Measurements from ENCODE around the gene STXBP5. TPM values are rescaled to one million over a fixed set of nuclear protein-coding genes. Genes with fewer than 3 reads are reported as not detected.

Gene STXBP5
- total and polyA plus RNA-seq, 2 experiments from 2014 or later: 4.9 to 49.9 TPM

GRCh38 chr6:147304016-147304415 is 99.8 kb downstream of the STXBP5 start:
- H3K36me3 ChIP-seq (ENCODE audit: low read depth): peaks cover 16% of the 10 kb centered on the region; the same call in 1 of the 2 replicates
- no peak overlapping the region for H3K4me2 ChIP-seq (ENCODE audit: unreplicated experiment)
- no peaks in the 10 kb centered on the region for H3K9me2 ChIP-seq (ENCODE audit: insufficient read depth)
- no peaks in the 10 kb centered on the region for H3F3A ChIP-seq (ENCODE audit: insufficient read depth)
- no peak overlapping the region for H3K27ac ChIP-seq
- DNase-seq: no peak
- TF ChIP-seq EZH2 (IDR thresholded peaks at IDR 0.05; ENCODE audit: insufficient read depth, poor library complexity, severe bottlenecking) (no peak), EZH2phosphoT487 (IDR thresholded peaks at IDR 0.05; ENCODE audit: insufficient read depth, low read depth) (no peak)
- no peaks in the 10 kb centered on the region for H3K27me3 ChIP-seq (replicated peaks; ENCODE audit: insufficient read depth)
- in situ Hi-C loops (cut with MboI): no loop called here
- H3K4me3 ChIP-seq: no peak overlapping the region
- no peak overlapping the region for H3K9ac ChIP-seq
- WGBS, 2 experiments (ENCODE audit: low coverage in 1 of 2, low lambda C conversion rate in 2 of 2, missing lambda C conversion rate in 2 of 2): 96 to 97% methylated on average over 4 of the region's 4 CpGs
- no peaks in the 10 kb centered on the region for H4K20me1 ChIP-seq (ENCODE audit: insufficient read depth)
- H3K4me1 ChIP-seq (ENCODE audit: insufficient read depth): no peaks in the 10 kb centered on the region
- no peaks in the 10 kb centered on the region for H3K79me2 ChIP-seq (ENCODE audit: insufficient read depth)
- no peak overlapping the region for H2AFZ ChIP-seq
- H3K9me3 ChIP-seq (ENCODE audit: low read depth): no peaks in the 10 kb centered on the region

GRCh38 chr6:147310521-147310920 is 106.3 kb downstream of the STXBP5 start:
- Histone ChIP-seq H3K27ac (0 out of 2 replicates have a peak overlapping the region, but pooled peaks have one; percentile 22), H3F3A (ENCODE audit: insufficient read depth) (peaks cover 8% of the 10 kb centered on the region; the same call in 1 of the 2 replicates), H2AFZ (no peak overlapping the region), H3K27me3 (replicated peaks; ENCODE audit: insufficient read depth) (no peaks in the 10 kb centered on the region), H3K9me3 (ENCODE audit: low read depth) (no peaks in the 10 kb centered on the region), H4K20me1 (ENCODE audit: insufficient read depth) (no peaks in the 10 kb centered on the region), H3K4me1 (ENCODE audit: insufficient read depth) (peaks cover 10% of the 10 kb centered on the region; the same call in 1 of the 2 replicates), H3K36me3 (ENCODE audit: low read depth) (peaks cover 34% of the 10 kb centered on the region), H3K4me2 (ENCODE audit: unreplicated experiment) (no peak overlapping the region), H3K9ac (no peak overlapping the region), H3K4me3 (no peak overlapping the region), H3K79me2 (ENCODE audit: insufficient read depth) (no peaks in the 10 kb centered on the region), H3K9me2 (ENCODE audit: insufficient read depth) (no peaks in the 10 kb centered on the region)
- no peak for TF ChIP-seq EZH2 (IDR thresholded peaks at IDR 0.05; ENCODE audit: insufficient read depth, poor library complexity, severe bottlenecking)
- TF ChIP-seq EZH2phosphoT487 (IDR thresholded peaks at IDR 0.05; ENCODE audit: insufficient read depth, low read depth): no peak
- no peak for DNase-seq
- in situ Hi-C loops (cut with MboI): no loop called here
- WGBS, 2 experiments (ENCODE audit: low coverage in 1 of 2, low lambda C conversion rate in 2 of 2, missing lambda C conversion rate in 2 of 2): 98 to 100% methylated on average over 3 of the region's 3 CpGs

- H3K9me3 ChIP-seq (ENCODE audit: low read depth): no peaks in the 10 kb centered on the region
- in situ Hi-C loops (cut with MboI): no loop called here
- peak; percentile 45 for DNase-seq
Measured at GRCh38 chr6:147311218-147311617, 107.0 kb downstream of the STXBP5 start.

GRCh38 chr6:147321260-147321659 is 117.0 kb downstream of the STXBP5 start:
- WGBS, 2 experiments (ENCODE audit: low coverage in 1 of 2, low lambda C conversion rate in 2 of 2, missing lambda C conversion rate in 2 of 2): 96 to 97% methylated on average over 2 of the region's 2 CpGs

More at GRCh38 chr6:147311218-147311617, 107.0 kb downstream of the STXBP5 start:
- no peak overlapping the region for H3K4me3 ChIP-seq
- no peaks in the 10 kb centered on the region for H3K79me2 ChIP-seq (ENCODE audit: insufficient read depth)
- H3K9ac ChIP-seq: no peak overlapping the region
- no peaks in the 10 kb centered on the region for H3K9me2 ChIP-seq (ENCODE audit: insufficient read depth)
- H3K27ac ChIP-seq: 0 out of 2 replicates have a peak overlapping the region, but pooled peaks have one; percentile 22
- no peak overlapping the region for H2AFZ ChIP-seq
- peaks cover 8% of the 10 kb centered on the region; the same call in 1 of the 2 replicates for H3F3A ChIP-seq (ENCODE audit: insufficient read depth)
- no peak for TF ChIP-seq EZH2phosphoT487 (IDR thresholded peaks at IDR 0.05; ENCODE audit: insufficient read depth, low read depth)
- no peak for TF ChIP-seq EZH2 (IDR thresholded peaks at IDR 0.05; ENCODE audit: insufficient read depth, poor library complexity, severe bottlenecking)
- no peaks in the 10 kb centered on the region for H4K20me1 ChIP-seq (ENCODE audit: insufficient read depth)
- H3K27me3 ChIP-seq (replicated peaks; ENCODE audit: insufficient read depth): no peaks in the 10 kb centered on the region
- peaks cover 41% of the 10 kb centered on the region for H3K36me3 ChIP-seq (ENCODE audit: low read depth)
- H3K4me2 ChIP-seq (ENCODE audit: unreplicated experiment): no peak overlapping the region
- H3K4me1 ChIP-seq (ENCODE audit: insufficient read depth): peaks cover 10% of the 10 kb centered on the region; the same call in 1 of the 2 replicates

More at GRCh38 chr6:147321260-147321659, 117.0 kb downstream of the STXBP5 start:
- Histone ChIP-seq H3K9me3 (ENCODE audit: low read depth) (no peaks in the 10 kb centered on the region), H4K20me1 (ENCODE audit: insufficient read depth) (no peaks in the 10 kb centered on the region), H3K4me2 (ENCODE audit: unreplicated experiment) (no peak overlapping the region), H3F3A (ENCODE audit: insufficient read depth) (peaks cover 9% of the 10 kb centered on the region; the same call in 1 of the 2 replicates), H3K27ac (no peak overlapping the region), H3K79me2 (ENCODE audit: insufficient read depth) (no peaks in the 10 kb centered on the region), H3K27me3 (replicated peaks; ENCODE audit: insufficient read depth) (no peaks in the 10 kb centered on the region), H3K9ac (no peak overlapping the region), H3K4me1 (ENCODE audit: insufficient read depth) (peaks cover 5% of the 10 kb centered on the region; the same call in 1 of the 2 replicates), H3K9me2 (ENCODE audit: insufficient read depth) (no peaks in the 10 kb centered on the region), H3K4me3 (no peak overlapping the region), H2AFZ (no peak overlapping the region), H3K36me3 (ENCODE audit: low read depth) (peaks cover 33% of the 10 kb centered on the region)
- in situ Hi-C loops (cut with MboI): no loop called here
- DNase-seq: no peak
- TF ChIP-seq EZH2phosphoT487 (IDR thresholded peaks at IDR 0.05; ENCODE audit: insufficient read depth, low read depth) (no peak), EZH2 (IDR thresholded peaks at IDR 0.05; ENCODE audit: insufficient read depth, poor library complexity, severe bottlenecking) (no peak)

Measured in GM23248 (cell line).